DND-41 (cell line): ENCODE results near the gene SLC26A11.

ENCODE experiments used
- ATAC-seq: fragments of 200-7000 bp; cut with Tn5 transposase; 3 replicates; pipeline ENCODE4 v1.9.1; 2021; ENCODE audit warnings: low read depth; ENCODE audit not compliant: insufficient read depth
- DNase-seq: peaks from one replicate; pipeline ENCODE4 v3.0.0-alpha.2; 2020
- H2AFZ ChIP-seq: 2 replicates; pipeline ENCODE4 v1.6.0; 2012; ENCODE audit warnings: low read depth, low read length
- H3K27ac ChIP-seq: 2 replicates; pipeline ENCODE4 v1.5.1; 2012; ENCODE audit warnings: low read length, inconsistent platforms
- H3K27me3 ChIP-seq: fragments of 200-600 bp; sonication (generic); 2 replicates; pipeline ENCODE4 v1.6.0; 2012; ENCODE audit warnings: low read length, mild to moderate bottlenecking, inconsistent platforms; ENCODE audit not compliant: insufficient read depth, poor library complexity
- H3K36me3 ChIP-seq: 2 replicates; pipeline ENCODE4 v1.5.1; 2012; ENCODE audit warnings: low read length, inconsistent platforms; ENCODE audit not compliant: insufficient read depth
- H3K4me1 ChIP-seq: 2 replicates; pipeline ENCODE4 v1.5.1; 2012; ENCODE audit warnings: mild to moderate bottlenecking, low read length; ENCODE audit not compliant: insufficient read depth
- H3K4me2 ChIP-seq: 2 replicates; pipeline ENCODE4 v1.6.0; 2012; ENCODE audit warnings: mild to moderate bottlenecking, moderate library complexity, low read length, inconsistent platforms; ENCODE audit not compliant: insufficient read depth
- H3K4me3 ChIP-seq, 2 experiments: fragments of 200-600 bp in 1 of 2; shearing (Covaris generic) in 1 of 2; 2 replicates each; pipeline ENCODE4 v1.5.1; 2012 to 2016; ENCODE audit warnings: inconsistent platforms in 2 of 2, low read length in 2 of 2, mild to moderate bottlenecking in 2 of 2, low read depth in 1 of 2, moderate library complexity in 1 of 2
- H3K79me2 ChIP-seq: 2 replicates; pipeline ENCODE4 v1.6.0; 2012; ENCODE audit warnings: low read length, inconsistent platforms; ENCODE audit not compliant: insufficient read depth
- H3K9ac ChIP-seq: 2 replicates; pipeline ENCODE4 v1.6.0; 2012; ENCODE audit warnings: low read depth, mild to moderate bottlenecking, inconsistent platforms, low read length, moderate library complexity
- H3K9me3 ChIP-seq: 2 replicates; pipeline ENCODE4 v1.5.1; 2012; ENCODE audit warnings: low read length, moderate library complexity, mild to moderate bottlenecking, inconsistent platforms; ENCODE audit not compliant: insufficient read depth, severe bottlenecking
- H4K20me1 ChIP-seq: 2 replicates; pipeline ENCODE4 v1.6.0; 2012; ENCODE audit warnings: low read length; ENCODE audit not compliant: insufficient read depth
- EZH2 ChIP-seq: IDR thresholded peaks from 3 replicates; pipeline ENCODE4 v1.6.1; 2012; ENCODE audit warnings: borderline replicate concordance, low read depth, mild to moderate bottlenecking, moderate library complexity, low read length, inconsistent platforms; ENCODE audit not compliant: severe bottlenecking
- TF ChIP-seq, protein P1 (sequence below): IDR thresholded peaks from 2 replicates; pipeline ENCODE4 v1.5.1; 2012; ENCODE audit warnings: borderline replicate concordance, low read length, moderate library complexity, mild to moderate bottlenecking; ENCODE audit not compliant: poor library complexity, severe bottlenecking; ENCODE audit errors: extremely low read depth

The SLC26A11 gene

DNA sequence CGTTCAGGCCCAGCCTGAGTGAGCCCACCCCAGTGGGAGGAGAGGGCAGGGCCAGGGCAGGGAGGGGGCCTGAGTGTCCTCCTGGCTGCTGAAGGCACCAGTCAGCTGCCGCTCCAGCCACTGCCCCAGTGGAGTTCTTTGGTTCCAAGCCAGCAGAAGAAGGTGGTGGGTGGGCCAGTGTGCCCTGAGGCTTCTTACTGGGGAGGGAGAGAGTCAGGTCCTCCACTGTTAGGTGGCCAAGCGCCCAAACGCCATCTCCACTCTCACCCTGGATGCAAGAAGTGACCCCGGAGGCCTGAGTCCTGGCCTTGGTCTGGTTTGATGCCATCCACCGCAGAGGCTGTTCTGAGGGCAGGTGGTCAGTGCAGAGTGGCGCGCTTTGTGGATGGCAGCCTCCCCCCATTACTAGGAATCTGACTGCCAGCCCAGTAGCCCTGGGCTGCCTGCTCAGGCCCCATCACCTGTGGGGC lies 42.6 kb downstream of the SLC26A11 start:
- TF ChIP-seq EZH2 = no peak
- no peak for DNase-seq
- peaks cover 50% of the 10 kb centered on the region for H3K4me1 ChIP-seq
- no peak overlapping the region for H2AFZ ChIP-seq
- H3K4me2 ChIP-seq = peak overlapping the region; percentile 93
- H3K27me3 ChIP-seq = no peaks in the 10 kb centered on the region
- no peak for ATAC-seq
- peaks cover 9% of the 10 kb centered on the region; the same call in 1 of the 2 replicates for H4K20me1 ChIP-seq
- H3K79me2 ChIP-seq = peaks cover 56% of the 10 kb centered on the region
- peaks cover 13% of the 10 kb centered on the region for H3K36me3 ChIP-seq
- peak overlapping the region; percentile 99 for H3K9ac ChIP-seq
- no peaks in the 10 kb centered on the region for H3K9me3 ChIP-seq
- H3K4me3 ChIP-seq = peak overlapping the region in 1 of 2 experiments; percentile 76; a peak in 2 of 4 replicates
- peak overlapping the region; percentile 98 for H3K27ac ChIP-seq

DNA sequence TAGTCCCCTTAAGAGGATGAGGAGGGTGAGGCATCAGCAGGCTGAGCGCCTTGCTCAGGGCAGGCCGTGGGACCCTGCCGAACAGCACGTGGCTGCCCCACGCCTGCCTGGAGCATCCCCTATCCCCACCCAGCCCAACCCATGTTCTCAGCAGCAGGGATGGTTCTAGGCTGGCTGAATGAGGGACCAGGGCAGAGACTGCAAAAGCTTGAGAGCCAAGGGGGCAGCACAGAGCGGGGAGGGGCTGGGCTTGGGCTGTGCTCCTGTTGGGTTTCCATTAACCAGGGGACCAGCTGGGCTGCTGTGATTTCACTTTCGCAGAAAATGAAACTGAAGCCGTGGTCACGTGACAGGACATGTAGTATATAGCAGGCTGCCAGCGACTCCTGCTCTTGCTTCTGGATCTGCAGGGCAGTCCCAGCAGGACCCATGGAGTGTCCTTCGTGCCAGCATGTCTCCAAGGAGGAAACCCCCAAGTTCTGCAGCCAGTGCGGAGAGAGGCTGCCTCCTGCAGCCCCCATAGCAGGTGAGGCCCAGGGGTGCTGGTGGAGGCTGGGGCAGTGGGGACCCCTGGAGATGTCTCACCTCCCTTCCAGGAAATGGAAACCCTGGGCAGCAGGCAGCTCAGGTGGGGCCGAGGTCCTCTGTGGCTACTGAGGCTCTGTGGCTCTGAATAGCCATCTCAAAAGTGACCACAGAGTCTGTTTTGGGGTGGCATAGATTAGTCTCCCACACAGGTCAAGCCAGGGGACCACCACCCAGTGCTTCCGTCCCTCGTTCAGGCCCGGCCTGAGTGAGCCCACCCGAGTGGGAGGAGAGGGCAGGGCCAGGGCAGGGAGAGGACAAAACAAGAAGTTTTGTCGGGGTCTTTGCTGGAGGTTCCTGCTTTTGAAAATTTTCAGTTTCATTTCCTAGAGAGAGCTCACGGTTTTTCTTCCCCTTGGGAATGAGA lies 43.3 kb downstream of the SLC26A11 start:
- Histone ChIP-seq H3K4me3 (peak overlapping the region; percentile 44 to 76; a peak in 3 of 4 replicates), H3K36me3 (peaks cover 19% of the 10 kb centered on the region), H3K4me1 (peaks cover 50% of the 10 kb centered on the region), H2AFZ (no peak overlapping the region), H3K9ac (peak overlapping the region; percentile 99), H3K4me2 (peak overlapping the region; percentile 93), H3K27ac (peak overlapping the region; percentile 98), H3K9me3 (no peaks in the 10 kb centered on the region), H3K27me3 (no peaks in the 10 kb centered on the region), H3K79me2 (peaks cover 59% of the 10 kb centered on the region), H4K20me1 (peaks cover 10% of the 10 kb centered on the region; the same call in 1 of the 2 replicates)
- DNase-seq = peak; percentile 95
- peak; percentile 59 for ATAC-seq
- no peak for TF ChIP-seq EZH2
- TF ChIP-seq, protein P1, sequence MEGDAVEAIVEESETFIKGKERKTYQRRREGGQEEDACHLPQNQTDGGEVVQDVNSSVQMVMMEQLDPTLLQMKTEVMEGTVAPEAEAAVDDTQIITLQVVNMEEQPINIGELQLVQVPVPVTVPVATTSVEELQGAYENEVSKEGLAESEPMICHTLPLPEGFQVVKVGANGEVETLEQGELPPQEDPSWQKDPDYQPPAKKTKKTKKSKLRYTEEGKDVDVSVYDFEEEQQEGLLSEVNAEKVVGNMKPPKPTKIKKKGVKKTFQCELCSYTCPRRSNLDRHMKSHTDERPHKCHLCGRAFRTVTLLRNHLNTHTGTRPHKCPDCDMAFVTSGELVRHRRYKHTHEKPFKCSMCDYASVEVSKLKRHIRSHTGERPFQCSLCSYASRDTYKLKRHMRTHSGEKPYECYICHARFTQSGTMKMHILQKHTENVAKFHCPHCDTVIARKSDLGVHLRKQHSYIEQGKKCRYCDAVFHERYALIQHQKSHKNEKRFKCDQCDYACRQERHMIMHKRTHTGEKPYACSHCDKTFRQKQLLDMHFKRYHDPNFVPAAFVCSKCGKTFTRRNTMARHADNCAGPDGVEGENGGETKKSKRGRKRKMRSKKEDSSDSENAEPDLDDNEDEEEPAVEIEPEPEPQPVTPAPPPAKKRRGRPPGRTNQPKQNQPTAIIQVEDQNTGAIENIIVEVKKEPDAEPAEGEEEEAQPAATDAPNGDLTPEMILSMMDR = peak; percentile 49

DNA sequence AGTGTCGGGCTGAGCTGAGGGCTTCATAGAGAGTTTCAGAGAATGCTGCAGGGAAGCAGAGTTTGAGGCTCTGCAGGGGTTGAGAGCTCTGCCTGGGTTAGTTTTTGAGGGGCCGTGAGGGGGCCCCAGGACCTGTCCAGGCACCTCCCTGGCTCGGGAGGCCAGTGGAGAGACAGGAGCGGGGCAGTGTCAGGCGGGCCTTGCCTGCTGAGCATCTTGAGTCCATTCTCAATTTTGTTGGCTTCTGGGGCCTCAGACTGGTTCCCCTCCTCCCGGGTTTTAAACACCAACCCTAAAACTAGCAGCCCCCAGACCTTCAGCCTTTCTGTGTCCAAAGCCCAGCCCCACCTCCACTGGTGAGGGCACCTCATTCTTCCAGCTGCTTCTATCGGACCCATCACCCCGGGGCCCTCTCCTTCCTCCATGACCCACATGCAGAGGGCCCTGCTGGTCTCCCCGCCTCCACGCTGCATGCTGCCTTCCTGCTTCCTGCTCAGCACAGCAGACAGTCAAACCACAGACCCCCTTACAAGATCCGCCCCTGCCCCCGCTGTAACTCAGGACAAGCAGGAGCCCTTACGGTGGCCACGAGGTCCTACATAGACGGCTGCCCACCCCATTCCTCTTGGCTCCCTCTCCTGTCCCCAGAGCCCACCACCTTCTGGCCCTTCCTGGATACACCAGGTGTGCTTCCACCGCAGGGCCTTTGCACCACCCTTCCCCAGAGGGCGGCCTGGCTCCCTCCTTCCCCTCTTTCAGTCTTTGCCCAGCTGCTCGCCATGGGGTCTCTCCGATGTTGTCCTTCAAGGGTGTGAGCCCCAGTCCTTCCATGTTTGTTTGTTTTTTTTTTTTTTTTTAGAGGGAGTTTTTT lies 44.2 kb downstream of the SLC26A11 start:
- Histone ChIP-seq H3K4me3 (peak overlapping the region; percentile 44 to 76; a peak in 3 of 4 replicates), H3K4me2 (peak overlapping the region; percentile 93), H3K36me3 (peaks cover 29% of the 10 kb centered on the region)

More for the DNA sequence above, 44.2 kb downstream of the SLC26A11 start:
- TF ChIP-seq, protein P1 = no peak
- no peak for TF ChIP-seq EZH2
- H3K4me1 ChIP-seq = peaks cover 50% of the 10 kb centered on the region
- no peaks in the 10 kb centered on the region for H3K9me3 ChIP-seq
- H3K27me3 ChIP-seq = no peaks in the 10 kb centered on the region
- ATAC-seq = peak; percentile 73
- DNase-seq = peak; percentile 88
- peaks cover 68% of the 10 kb centered on the region for H3K79me2 ChIP-seq
- H2AFZ ChIP-seq = peak overlapping the region; percentile 70; the same call in 1 of the 2 replicates
- H3K9ac ChIP-seq = peak overlapping the region; percentile 99
- peaks cover 15% of the 10 kb centered on the region; the same call in 1 of the 2 replicates for H4K20me1 ChIP-seq
- H3K27ac ChIP-seq = peak overlapping the region; percentile 88
